Panc1 (cell line): ENCODE measurements around the gene MRAS. TPM values are rescaled to one million over a fixed set of nuclear protein-coding genes. Genes with fewer than 3 reads are reported as not detected.
"Not testable (repeated sequence)": the region's sequence is repeated elsewhere in the genome, so short reads cannot be mapped to it uniquely, and the experiment has no call there.

ENCODE experiments used
- ATAC-seq: fragments of 200-7000 bp; cut with Tn5 transposase; 2 replicates; pipeline ENCODE4 v1.9.1; 2020; ENCODE audit warnings: mild to moderate bottlenecking, moderate library complexity
- BruUV-seq: library from RNA; stranded (reverse); fragments of 400-500 nt; replicated peaks from 2 replicates; lab custom pipeline; 2021; lab: Mats Ljungman, UMichigan
- CTCF ChIA-PET: fragments of 300-600 bp; sonication (Branson Sonifier 250); formaldehyde crosslinking; loops from one replicate; lab custom pipeline; 2022; ENCODE audit warnings: antibody characterized with exemption; lab: Charles Lee
- POLR2A ChIA-PET: fragments of 300-600 bp; sonication (Branson Sonifier 250); formaldehyde crosslinking; loops from one replicate; lab custom pipeline; 2022; ENCODE audit warnings: antibody characterized with exemption; lab: Charles Lee
- DNase-seq: peaks from one replicate; pipeline ENCODE4 v3.0.0-alpha.2; 2010; ENCODE audit warnings: low read depth, low spot score
- H3K27ac ChIP-seq: 2 replicates; pipeline ENCODE4 v1.5.1; 2011; ENCODE audit warnings: mild to moderate bottlenecking, low read length, inconsistent platforms
- H3K27me3 ChIP-seq: fragments of 200-500 bp; sonication (Bioruptor generic); 2 replicates; pipeline ENCODE4 v1.6.0; 2014; ENCODE audit warnings: low read length, inconsistent platforms; ENCODE audit not compliant: control insufficient read depth, insufficient read depth
- H3K36me3 ChIP-seq: fragments of 200-500 bp; sonication (Bioruptor generic); 2 replicates; pipeline ENCODE4 v1.5.1; 2014; ENCODE audit warnings: inconsistent platforms, mild to moderate bottlenecking, low read length, moderate library complexity; ENCODE audit not compliant: control insufficient read depth, insufficient read depth
- H3K4me1 ChIP-seq: 2 replicates; pipeline ENCODE4 v1.5.1; 2011; ENCODE audit warnings: inconsistent platforms, mild to moderate bottlenecking, low read length, moderate library complexity; ENCODE audit not compliant: control insufficient read depth, insufficient read depth
- H3K4me3 ChIP-seq, 2 experiments: 2 replicates each; pipeline ENCODE4 v1.5.1; 2011 to 2012; ENCODE audit warnings: low read depth in 2 of 2, low read length in 2 of 2, mild to moderate bottlenecking in 2 of 2, inconsistent platforms in 1 of 2, moderate library complexity in 1 of 2
- H3K9me3 ChIP-seq: fragments of 200-500 bp; sonication (Bioruptor generic); 2 replicates; pipeline ENCODE4 v1.5.1; 2014; ENCODE audit warnings: low read depth, mild to moderate bottlenecking, inconsistent platforms, low read length, moderate library complexity; ENCODE audit not compliant: control insufficient read depth, insufficient read depth
- CTCF ChIP-seq: fragments of 450-650 bp; IDR thresholded peaks from 2 replicates; pipeline ENCODE4 v1.5.1; 2017; ENCODE audit warnings: mild to moderate bottlenecking
- POLR2AphosphoS5 ChIP-seq: IDR thresholded peaks from 2 replicates; pipeline ENCODE4 v1.6.1; 2012; ENCODE audit warnings: mild to moderate bottlenecking, low read depth, low read length, moderate library complexity
- REST ChIP-seq, 2 experiments: IDR thresholded peaks; 2 replicates each; pipeline ENCODE4 v1.6.1; 2011 to 2012; ENCODE audit warnings: low read depth in 2 of 2, control low read depth in 1 of 2, low read length in 1 of 2, mild to moderate bottlenecking in 1 of 2, moderate library complexity in 1 of 2; ENCODE audit not compliant: insufficient read depth in 1 of 2
- SIN3A ChIP-seq: IDR thresholded peaks from 2 replicates; pipeline ENCODE4 v1.6.1; 2012; ENCODE audit warnings: low read depth, mild to moderate bottlenecking, low read length, moderate library complexity, borderline replicate concordance; ENCODE audit not compliant: insufficient read depth
- TCF7L2 ChIP-seq: IDR thresholded peaks from 2 replicates; pipeline ENCODE4 v1.6.1; 2011; ENCODE audit warnings: mild to moderate bottlenecking, low read depth, low read length, inconsistent platforms
- in situ Hi-C: cut with HindIII; loops from 2 replicates; pipeline ENCODE4 v1.10.0; 2016; ENCODE audit warnings: low sequenced_read_pairs, low pct_unique_long_range_greater_than_20kb
- intact Hi-C: fragments of 100-400 bp; cut with micrococcal nuclease; formaldehyde crosslinking; loops from one replicate; pipeline ENCODE4 v1.10.0; 2022; ENCODE audit not compliant: unreplicated experiment
- total RNA-seq: library from RNA; stranded (reverse); gene quantifications from one replicate; pipeline ENCODE4 v1.2.1, GENCODE V29; 2021; ENCODE audit not compliant: unreplicated experiment

The MRAS gene
- total RNA-seq, 1 experiment from 2014 or later = 14.2 TPM

GRCh38 chr3:138412821-138413551 lies 64.6 kb downstream of the MRAS start:
- in situ Hi-C loops (no loop called here), intact Hi-C loops (no loop called here)
- ATAC-seq = no peak
- CTCF ChIA-PET = interaction anchor here (0.8 kb wide), 1 partner anchor 510 kb away, joined by 3 read pairs; no protein-coding TSS in a partner anchor
- DNase-seq = no peak
- Histone ChIP-seq H3K9me3 (no peaks in the 10 kb centered on the region), H3K36me3 (no peaks in the 10 kb centered on the region), H3K27me3 (peaks cover 5% of the 10 kb centered on the region; the same call in 1 of the 2 replicates), H3K27ac (no peak overlapping the region), H3K4me1 (no peaks in the 10 kb centered on the region), H3K4me3 (no peak overlapping the region)
- POLR2A ChIA-PET = interaction anchor here (0.5 kb wide), 1 partner anchor 238 kb away, joined by 3 read pairs; the partner anchor contains the start of gene DBR1
- no peak for TF ChIP-seq REST (IDR thresholded peaks at IDR 0.05; ENCODE audit: insufficient read depth in 1 of 2, low read depth in 2 of 2, low read length in 1 of 2)
- no peak for TF ChIP-seq SIN3A
- TF ChIP-seq TCF7L2 = no peak
- TF ChIP-seq CTCF = no peak
- no peak for TF ChIP-seq POLR2AphosphoS5
- BruUV-seq = no TSS peak

GRCh38 chr3:138416236-138416635 lies 67.9 kb downstream of the MRAS start:
- DNase-seq, in situ Hi-C loops, BruUV-seq, CTCF ChIA-PET, POLR2A ChIA-PET, H3K27ac ChIP-seq, H3K36me3 ChIP-seq, H3K4me1 ChIP-seq, ATAC-seq, H3K27me3 ChIP-seq, H3K9me3 ChIP-seq: not testable (repeated sequence)
- H3K4me3 ChIP-seq = peak overlapping the region in 1 of 2 experiments; percentile 1; a peak in 1 of 4 replicates
- intact Hi-C loops = loop anchor here (2.0 to 5.0 kb wide), 2 partner anchors 234 to 507 kb away; no protein-coding TSS in a partner anchor
